GM18519 (cell line): ENCODE measurements around the gene CNNM1.

Experiments
- ATAC-seq: cut with Tn5 transposase; IDR thresholded peaks from one replicate; pipeline ENCODE4 v1.9.1; 2021; ENCODE audit warnings: mild to moderate bottlenecking, moderate library complexity; ENCODE audit not compliant: unreplicated experiment, low FRiP score

CNNM1 gene

GRCh38 chr10:99329304-99329553 lies at the start of gene CNNM1:
Gene CNNM1 (plus strand): TSS chr10:99329356. CDS start chr10:99329388, 32 bp downstream.
- peak; percentile 75 for ATAC-seq

- ATAC-seq = no peak
Measured at GRCh38 chr10:99279626-99280111, 49.5 kb upstream of the CNNM1 start.

- peak; percentile 66 for ATAC-seq
Measured at GRCh38 chr10:99280472-99280871, 48.7 kb upstream of the CNNM1 start.

- no peak for ATAC-seq
Measured at GRCh38 chr10:99285881-99286280, 43.3 kb upstream of the CNNM1 start.

GRCh38 chr10:99290306-99290705 lies 38.9 kb upstream of the CNNM1 start:
- ATAC-seq = no peak

GRCh38 chr10:99292159-99292558 lies 37.0 kb upstream of the CNNM1 start:
- no peak for ATAC-seq

- no peak for ATAC-seq
Measured at GRCh38 chr10:99296605-99297004, 32.6 kb upstream of the CNNM1 start.

- no peak for ATAC-seq
Measured at GRCh38 chr10:99297033-99297432, 32.1 kb upstream of the CNNM1 start.

- no peak for ATAC-seq
Measured at GRCh38 chr10:99303899-99304861, 25.0 kb upstream of the CNNM1 start.

GRCh38 chr10:99304862-99305229 lies 24.3 kb upstream of the CNNM1 start:
- no peak for ATAC-seq

GRCh38 chr10:99312501-99312900 lies 16.7 kb upstream of the CNNM1 start:
- ATAC-seq = no peak

GRCh38 chr10:99315853-99316252 lies 13.3 kb upstream of the CNNM1 start:
- ATAC-seq = no peak

GRCh38 chr10:99316374-99316773 lies 12.8 kb upstream of the CNNM1 start:
- ATAC-seq = no peak

- ATAC-seq = no peak
Measured at GRCh38 chr10:99318048-99318447, 11.1 kb upstream of the CNNM1 start.

- no peak for ATAC-seq
Measured at GRCh38 chr10:99318475-99318874, 10.7 kb upstream of the CNNM1 start.

- ATAC-seq = no peak
Measured at GRCh38 chr10:99325281-99325680, 3.9 kb upstream of the CNNM1 start.

- no peak for ATAC-seq
Measured at GRCh38 chr10:99326871-99327270, 2.3 kb upstream of the CNNM1 start.

GRCh38 chr10:99328579-99329303 lies 415 bp upstream of the CNNM1 start:
- ATAC-seq = no peak

- peak; percentile 33 for ATAC-seq
Measured at GRCh38 chr10:99329554-99330346, 594 bp downstream of the CNNM1 start.

- ATAC-seq = no peak
Measured at GRCh38 chr10:99330347-99330924, 1.3 kb downstream of the CNNM1 start.
